A673 (cell line): ENCODE measurements around the gene ELFN2. TPM values are rescaled to one million over a fixed set of nuclear protein-coding genes. Genes with fewer than 3 reads are reported as not detected.

Source experiments
- BruUV-seq: library from RNA; stranded (reverse); fragments of 400-500 nt; replicated peaks from 2 replicates; lab custom pipeline; 2021; lab: Mats Ljungman, UMichigan
- CTCF ChIA-PET: fragments of 300-600 bp; sonication (Branson Sonifier 250); formaldehyde crosslinking; loops from one replicate; lab custom pipeline; 2022; ENCODE audit warnings: antibody characterized with exemption; lab: Charles Lee
- POLR2A ChIA-PET: fragments of 300-600 bp; sonication (Branson Sonifier 250); formaldehyde crosslinking; loops from one replicate; lab custom pipeline; 2022; ENCODE audit warnings: antibody characterized with exemption; ENCODE audit not compliant: low non-redundant PET; lab: Charles Lee
- DNase-seq: peaks from one replicate; pipeline ENCODE4 v3.0.0-alpha.2; 2015; ENCODE audit warnings: low spot score
- H3K27ac ChIP-seq: fragments of 200-600 bp; sonication (generic); 2 replicates; pipeline ENCODE4 v1.5.1; 2016; ENCODE audit warnings: mixed run types, low read depth, mild to moderate bottlenecking, mixed read lengths, antibody characterized with exemption, low read length; ENCODE audit not compliant: poor library complexity, severe bottlenecking
- H3K27me3 ChIP-seq: fragments of 200-600 bp; sonication (generic); replicated peaks from 2 replicates; pipeline ENCODE4 v1.6.1; 2017; ENCODE audit warnings: mixed run types, low read depth, mild to moderate bottlenecking, mixed read lengths, antibody characterized with exemption, low read length; ENCODE audit not compliant: insufficient read depth, poor library complexity
- H3K36me3 ChIP-seq: fragments of 200-600 bp; sonication (generic); 2 replicates; pipeline ENCODE4 v1.6.1; 2016; ENCODE audit warnings: mixed run types, mild to moderate bottlenecking, mixed read lengths, antibody characterized with exemption, low read length; ENCODE audit not compliant: insufficient read depth, poor library complexity, severe bottlenecking
- H3K4me1 ChIP-seq: fragments of 200-600 bp; sonication (generic); 2 replicates; pipeline ENCODE4 v1.6.1; 2017; ENCODE audit warnings: mixed run types, mild to moderate bottlenecking, mixed read lengths, antibody characterized with exemption, low read length; ENCODE audit not compliant: insufficient read depth, poor library complexity, severe bottlenecking
- H3K4me3 ChIP-seq: fragments of 200-600 bp; sonication (generic); 2 replicates; pipeline ENCODE4 v1.5.1; 2016; ENCODE audit warnings: low read depth, mixed run types, mild to moderate bottlenecking, mixed read lengths, low read length; ENCODE audit not compliant: poor library complexity, severe bottlenecking
- H3K9me3 ChIP-seq: fragments of 200-600 bp; sonication (generic); 2 replicates; pipeline ENCODE4 v1.6.1; 2016; ENCODE audit warnings: mixed run types, low read depth, mild to moderate bottlenecking, mixed read lengths, antibody characterized with exemption, low read length; ENCODE audit not compliant: poor library complexity, severe bottlenecking
- CTCF ChIP-seq: fragments of 300-800, 200-600 bp; sonication (generic); conservative IDR thresholded peaks from 2 replicates; pipeline ENCODE4 v1.5.1; 2017; ENCODE audit warnings: low read depth, mild to moderate bottlenecking, antibody characterized with exemption, low read length, moderate library complexity, mixed read lengths
- EZH2 ChIP-seq: fragments of 200-600 bp; sonication (generic); IDR thresholded peaks from 2 replicates; pipeline ENCODE4 v1.6.1; 2017; ENCODE audit warnings: borderline replicate concordance, low read depth, mild to moderate bottlenecking, mixed read lengths, antibody characterized with exemption, low read length; ENCODE audit not compliant: poor library complexity, severe bottlenecking
- intact Hi-C: fragments of 100-400 bp; cut with micrococcal nuclease; formaldehyde crosslinking; loops from one replicate; pipeline ENCODE4 v1.10.0; 2022; ENCODE audit not compliant: unreplicated experiment
- total RNA-seq: library from RNA; stranded (reverse); gene quantifications from 2 replicates; pipeline ENCODE4 v1.2.3, GENCODE V29; 2021

Gene ELFN2
- total RNA-seq, 1 experiment from 2014 or later: not detected

GRCh38 chr22:37328017-37328416, 99.3 kb downstream of the ELFN2 start:
- no peaks in the 10 kb centered on the region for H3K36me3 ChIP-seq
- H3K4me1 ChIP-seq: peaks cover 18% of the 10 kb centered on the region
- H3K4me3 ChIP-seq: no peak overlapping the region
- H3K27me3 ChIP-seq: peaks cover 21% of the 10 kb centered on the region
- H3K27ac ChIP-seq: no peak overlapping the region
- intact Hi-C loops: no loop called here
- CTCF ChIA-PET: no interaction called here
- H3K9me3 ChIP-seq: no peaks in the 10 kb centered on the region
- POLR2A ChIA-PET: no interaction called here
- no peak for TF ChIP-seq EZH2
- no peak for TF ChIP-seq CTCF
- peak; percentile 18 for DNase-seq
- BruUV-seq: no TSS peak

DNA sequence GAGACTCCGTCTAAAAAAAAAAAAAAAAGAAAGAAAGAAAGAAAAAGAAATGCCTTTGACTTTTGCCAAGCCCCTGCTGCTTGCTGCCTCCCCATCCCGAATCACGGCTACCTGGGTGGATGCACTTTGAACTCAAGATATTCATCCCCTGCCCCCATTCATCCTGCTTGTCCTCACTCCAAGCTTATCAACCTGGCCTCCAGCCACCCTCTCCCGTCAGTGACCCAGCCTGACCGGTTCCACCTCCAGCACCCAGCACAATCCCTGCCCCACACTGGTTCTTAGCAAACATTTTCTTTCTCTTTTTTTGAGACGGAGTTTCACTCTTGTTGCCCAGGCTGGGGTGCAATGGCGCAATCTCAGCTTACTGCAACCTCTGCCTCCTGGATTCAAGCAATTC, 100.6 kb downstream of the ELFN2 start:
- CTCF ChIA-PET: no interaction called here
- Histone ChIP-seq H3K27ac (no peak overlapping the region), H3K9me3 (no peaks in the 10 kb centered on the region), H3K27me3 (peaks cover 21% of the 10 kb centered on the region), H3K36me3 (no peaks in the 10 kb centered on the region), H3K4me3 (no peak overlapping the region), H3K4me1 (peaks cover 18% of the 10 kb centered on the region)
- POLR2A ChIA-PET: no interaction called here
- no peak for DNase-seq
- no TSS peak for BruUV-seq
- intact Hi-C loops: no loop called here
- TF ChIP-seq EZH2 (no peak), CTCF (no peak)

GRCh38 chr22:37325039-37325395, 102.3 kb downstream of the ELFN2 start:
- TF ChIP-seq EZH2: no peak
- no peak for TF ChIP-seq CTCF
- H3K27me3 ChIP-seq: peaks cover 21% of the 10 kb centered on the region
- H3K9me3 ChIP-seq: no peaks in the 10 kb centered on the region
- intact Hi-C loops: no loop called here
- no TSS peak for BruUV-seq
- DNase-seq: no peak
- POLR2A ChIA-PET: no interaction called here
- no peaks in the 10 kb centered on the region for H3K36me3 ChIP-seq
- CTCF ChIA-PET: no interaction called here
- H3K4me1 ChIP-seq: peaks cover 8% of the 10 kb centered on the region
- peak overlapping the region; percentile 21 for H3K4me3 ChIP-seq
- H3K27ac ChIP-seq: no peak overlapping the region
